ENCODE results near the gene S1PR1.

Gene S1PR1

GRCh38 chr1:101280049-101280592, 43.3 kb downstream of the S1PR1 start:
- no peak for DNase-seq

- no peak for DNase-seq
Measured at GRCh38 chr1:101280942-101281654, 44.3 kb downstream of the S1PR1 start.

GRCh38 chr1:101281751-101282150, 44.9 kb downstream of the S1PR1 start:
- DNase-seq = no peak

GRCh38 chr1:101282314-101283038, 45.7 kb downstream of the S1PR1 start:
- DNase-seq = no peak

- DNase-seq = no peak
Measured at GRCh38 chr1:101283443-101283842, 46.6 kb downstream of the S1PR1 start.

GRCh38 chr1:101284021-101284420, 47.2 kb downstream of the S1PR1 start:
- no peak for DNase-seq

GRCh38 chr1:101284622-101285218, 47.9 kb downstream of the S1PR1 start:
- DNase-seq = no peak

- no peak for DNase-seq
Measured at GRCh38 chr1:101285922-101286570, 49.2 kb downstream of the S1PR1 start.

GRCh38 chr1:101288491-101288944, 51.7 kb downstream of the S1PR1 start:
- no peak for DNase-seq

GRCh38 chr1:101290119-101290921, 53.5 kb downstream of the S1PR1 start:
- no peak for DNase-seq

Data from right kidney (tissue), 1 donor.